GM19438 (cell line): Measurements from ENCODE around the gene DYSF.

Source experiments
- ATAC-seq: cut with Tn5 transposase; IDR thresholded peaks from one replicate; pipeline ENCODE4 v1.9.1; 2021; ENCODE audit warnings: low read depth; ENCODE audit not compliant: unreplicated experiment

The DYSF gene

DNA sequence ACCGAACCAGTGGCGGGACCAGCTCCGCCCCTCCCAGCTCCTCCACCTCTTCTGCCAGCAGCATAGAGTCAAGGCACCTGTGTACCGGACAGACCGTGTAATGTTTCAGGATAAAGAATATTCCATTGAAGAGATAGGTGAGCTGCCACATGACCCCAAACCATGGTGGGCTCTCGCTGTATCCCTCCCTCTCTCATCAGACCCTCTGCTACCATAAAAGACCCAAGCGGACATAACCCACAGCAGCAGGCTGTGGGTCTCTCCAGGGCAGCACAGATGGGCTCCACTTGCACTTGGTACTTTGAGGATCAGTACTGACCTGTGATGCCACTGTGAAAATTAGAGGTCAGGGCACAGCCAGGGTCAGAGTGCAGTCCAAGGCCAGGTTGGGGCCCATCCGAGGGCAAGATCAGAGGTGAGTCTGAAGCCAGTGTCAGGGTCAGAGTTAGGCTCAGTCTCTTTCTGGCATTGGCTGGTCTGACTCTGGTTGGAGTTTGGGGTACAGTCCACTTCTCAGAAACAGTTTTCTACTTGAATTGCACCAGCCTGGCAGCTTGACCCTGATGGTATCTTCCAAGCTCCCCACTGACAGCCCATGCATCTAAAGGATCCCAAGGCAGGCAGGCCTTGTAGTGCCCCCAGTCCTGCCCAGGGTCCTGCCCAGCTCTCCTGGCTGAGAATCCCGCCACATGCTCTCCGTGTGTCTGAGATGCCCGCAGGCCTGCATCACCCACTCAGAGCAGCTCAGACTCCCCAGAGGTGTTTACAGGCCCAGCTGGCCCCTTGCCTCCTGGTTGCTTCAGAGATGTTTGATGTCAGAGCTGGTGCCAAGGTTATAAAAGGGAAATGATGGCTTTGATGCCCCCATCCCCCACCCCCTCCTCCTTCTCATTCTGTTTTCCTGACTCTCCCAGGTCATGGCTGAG lies 212.1 kb downstream of the DYSF start:
- ATAC-seq: no peak

DNA sequence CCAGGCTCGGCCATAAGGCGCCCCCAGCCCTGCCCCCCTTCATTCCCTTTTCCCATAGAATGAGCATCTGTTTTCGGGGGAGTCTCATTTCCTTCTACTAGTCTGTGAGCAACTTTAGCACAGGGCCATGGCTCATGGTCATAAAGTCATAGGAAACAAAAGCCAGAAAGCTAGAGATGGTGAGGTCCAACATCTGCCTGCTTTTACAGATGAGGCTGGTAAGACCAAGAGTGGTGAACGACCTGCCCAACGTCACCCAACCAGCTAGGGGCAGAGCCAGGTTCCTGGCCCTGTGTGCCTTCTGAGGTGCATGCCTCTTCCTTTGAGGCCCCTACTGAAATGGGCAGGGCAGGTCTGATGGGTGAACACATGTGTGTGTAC lies 212.7 kb downstream of the DYSF start:
- ATAC-seq: no peak

DNA sequence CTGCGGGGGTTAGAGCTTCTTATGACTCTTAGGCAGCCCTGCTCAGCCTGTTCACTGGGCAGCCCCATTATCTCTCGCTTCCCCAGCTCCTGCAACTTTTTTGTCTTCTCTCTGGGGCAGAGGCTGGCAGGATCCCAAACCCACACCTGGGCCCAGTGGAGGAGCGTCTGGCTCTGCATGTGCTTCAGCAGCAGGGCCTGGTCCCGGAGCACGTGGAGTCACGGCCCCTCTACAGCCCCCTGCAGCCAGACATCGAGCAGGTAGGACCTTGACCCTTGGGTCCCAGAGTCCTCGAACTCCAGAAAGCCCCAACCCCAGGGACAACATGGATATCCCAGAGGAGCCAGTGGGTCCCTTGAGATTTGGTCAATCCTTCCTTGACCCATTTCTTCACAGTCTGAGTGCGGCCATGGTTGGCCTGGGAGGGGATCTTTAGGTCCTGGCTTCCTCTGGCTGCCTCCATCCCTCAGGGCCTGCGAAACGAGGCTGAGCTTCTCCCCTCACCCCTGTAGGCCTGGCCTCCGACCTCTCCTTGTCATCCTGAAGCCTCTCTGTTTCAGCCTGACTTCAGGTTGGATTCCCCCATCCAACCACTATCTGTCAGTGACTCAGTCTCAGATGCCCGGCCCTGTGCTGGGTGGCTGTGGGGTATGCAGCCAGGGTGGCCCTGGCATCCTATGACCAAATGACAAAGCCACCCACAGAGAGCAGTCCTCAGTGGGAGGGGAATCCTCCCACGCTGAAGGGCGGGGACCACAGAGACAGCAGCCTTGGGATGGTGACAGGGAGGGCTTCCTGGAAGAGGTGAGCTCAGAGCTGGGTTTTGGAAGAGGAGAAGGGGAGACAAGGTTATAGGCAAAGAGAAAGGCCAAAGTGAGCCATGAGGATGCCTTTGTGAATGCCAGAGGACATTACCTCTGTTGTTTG lies 214.2 kb downstream of the DYSF start:
- no peak for ATAC-seq

DNA sequence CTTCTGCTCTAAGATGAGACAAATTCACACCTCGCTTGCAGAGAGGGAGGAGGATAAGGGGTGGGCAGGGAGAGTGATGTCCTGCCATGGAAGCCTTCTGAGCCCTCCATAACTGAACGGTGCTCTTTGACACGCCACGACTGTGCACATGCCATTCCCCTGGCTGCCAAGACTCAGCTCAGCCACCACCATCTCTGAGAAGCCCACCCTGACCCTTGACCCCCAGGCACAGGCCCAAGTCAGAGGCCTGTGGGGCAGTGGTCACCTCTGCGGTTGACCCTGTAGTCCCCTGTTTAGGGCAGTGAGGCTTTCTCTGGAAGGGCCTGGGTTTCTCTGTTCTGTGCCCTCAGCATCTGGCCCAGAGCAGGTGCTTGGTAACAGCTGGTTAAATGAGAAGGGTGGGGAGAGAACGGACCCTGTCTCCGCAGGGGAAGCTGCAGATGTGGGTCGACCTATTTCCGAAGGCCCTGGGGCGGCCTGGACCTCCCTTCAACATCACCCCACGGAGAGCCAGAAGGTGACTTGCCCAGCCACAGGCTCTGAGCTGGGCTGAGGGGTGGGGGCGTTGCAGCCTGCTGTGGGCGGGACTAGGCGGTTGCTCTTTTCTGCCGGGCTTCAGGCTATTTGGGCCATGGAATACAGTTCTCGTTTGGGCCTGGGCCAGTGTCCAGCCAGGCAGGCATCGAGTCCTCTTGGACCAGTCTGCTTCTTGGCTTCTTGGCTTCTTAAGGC lies 215.1 kb downstream of the DYSF start:
- ATAC-seq: no peak

DNA sequence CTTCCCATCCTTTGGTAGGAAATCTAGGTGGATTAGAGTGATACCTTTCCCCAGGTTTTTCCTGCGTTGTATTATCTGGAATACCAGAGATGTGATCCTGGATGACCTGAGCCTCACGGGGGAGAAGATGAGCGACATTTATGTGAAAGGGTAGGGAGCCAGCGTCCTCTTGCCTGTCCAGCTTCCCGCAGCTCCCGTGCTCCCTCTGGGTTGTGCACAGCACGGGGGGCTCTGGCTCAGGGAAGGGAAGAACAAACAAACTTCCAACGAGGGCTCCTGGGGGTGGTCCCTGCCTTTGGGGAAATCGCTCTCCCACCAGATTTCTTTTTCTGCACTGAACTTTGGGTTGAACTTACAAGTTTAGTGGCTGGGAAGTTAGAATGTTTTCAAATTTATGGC lies 215.7 kb downstream of the DYSF start:
- ATAC-seq: no peak

DNA sequence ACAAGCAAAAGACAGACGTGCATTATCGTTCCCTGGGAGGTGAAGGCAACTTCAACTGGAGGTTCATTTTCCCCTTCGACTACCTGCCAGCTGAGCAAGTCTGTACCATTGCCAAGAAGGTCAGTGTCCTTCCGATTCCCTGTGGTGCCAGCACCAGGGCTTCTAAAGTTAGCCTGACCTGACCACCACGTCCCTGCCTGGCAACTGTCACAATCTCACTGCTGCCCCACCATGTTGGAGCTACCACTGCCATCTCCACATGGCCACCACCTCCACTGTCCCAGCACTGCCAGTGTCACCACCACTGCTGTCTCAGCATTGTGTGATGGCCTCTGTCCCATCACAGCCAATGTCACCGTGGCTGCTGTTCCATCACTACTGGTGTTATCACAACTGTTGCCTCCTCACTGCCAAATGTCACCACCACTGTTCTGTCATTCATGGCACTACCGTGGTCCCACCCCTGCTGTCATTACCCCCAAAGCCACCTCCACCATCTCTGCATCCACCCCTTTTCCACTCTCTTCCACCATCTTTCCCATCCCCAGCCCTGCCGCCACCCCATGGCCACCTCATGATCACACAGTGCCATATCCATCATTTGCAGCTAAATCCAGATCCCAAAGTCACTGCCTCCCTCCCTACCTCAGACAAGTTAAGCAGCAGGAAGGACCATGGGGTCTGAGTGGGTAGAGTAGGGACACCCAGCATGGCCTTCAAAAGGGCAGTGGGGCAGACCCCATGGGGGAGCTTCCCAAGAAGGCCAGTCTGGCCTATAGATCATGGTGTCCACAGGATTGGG lies 216.5 kb downstream of the DYSF start:
- no peak for ATAC-seq

DNA sequence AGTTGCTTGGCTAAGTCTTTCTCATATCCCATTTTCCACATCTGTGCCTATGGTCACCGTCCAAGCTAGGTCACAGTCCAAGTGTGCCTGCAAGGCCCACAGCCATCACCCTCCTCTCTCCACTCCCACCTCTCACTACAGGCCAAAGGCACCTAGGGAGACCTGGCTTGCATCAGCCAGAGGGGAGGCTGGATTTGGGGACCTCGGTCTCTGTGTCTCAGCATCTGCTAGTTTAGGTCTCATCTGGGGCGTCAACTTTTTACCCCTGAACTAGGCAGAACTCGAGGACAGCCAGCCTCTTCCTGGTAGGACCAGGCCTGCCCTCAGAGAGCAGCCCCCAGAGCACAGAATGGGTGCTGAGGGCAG lies 217.1 kb downstream of the DYSF start:
- no peak for ATAC-seq

DNA sequence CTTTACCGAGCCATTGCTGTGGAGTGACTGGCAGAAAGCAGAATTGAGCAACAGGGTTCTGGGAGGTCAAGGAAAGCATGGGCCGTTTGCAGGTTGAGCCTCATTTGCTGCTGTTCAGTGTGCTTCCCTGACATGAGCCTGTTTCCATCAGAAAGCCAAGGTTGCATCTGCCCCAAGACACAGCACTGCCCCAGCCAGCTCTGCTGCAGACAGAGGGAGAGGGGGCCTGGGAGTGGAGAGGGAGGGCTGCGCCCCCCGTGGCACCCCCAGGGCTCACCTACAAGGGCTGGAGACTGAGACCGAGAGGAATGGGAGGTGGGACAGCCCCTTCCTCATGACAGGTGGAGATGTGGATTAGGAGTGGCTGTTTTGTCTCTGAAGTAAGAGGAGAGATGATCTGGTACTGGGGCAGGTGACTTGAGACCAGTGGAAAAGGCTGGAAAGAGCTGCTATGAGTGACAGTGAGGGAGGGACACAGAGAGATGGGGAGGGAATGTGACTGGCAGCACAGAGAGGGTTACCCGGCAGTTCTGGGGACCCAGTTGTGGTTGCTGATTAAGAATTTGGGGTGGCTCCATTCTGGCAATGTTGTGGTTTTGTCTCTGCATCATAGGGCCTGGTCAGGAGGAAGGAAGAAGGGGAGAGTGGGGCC lies 218.0 kb downstream of the DYSF start:
- no peak for ATAC-seq

DNA sequence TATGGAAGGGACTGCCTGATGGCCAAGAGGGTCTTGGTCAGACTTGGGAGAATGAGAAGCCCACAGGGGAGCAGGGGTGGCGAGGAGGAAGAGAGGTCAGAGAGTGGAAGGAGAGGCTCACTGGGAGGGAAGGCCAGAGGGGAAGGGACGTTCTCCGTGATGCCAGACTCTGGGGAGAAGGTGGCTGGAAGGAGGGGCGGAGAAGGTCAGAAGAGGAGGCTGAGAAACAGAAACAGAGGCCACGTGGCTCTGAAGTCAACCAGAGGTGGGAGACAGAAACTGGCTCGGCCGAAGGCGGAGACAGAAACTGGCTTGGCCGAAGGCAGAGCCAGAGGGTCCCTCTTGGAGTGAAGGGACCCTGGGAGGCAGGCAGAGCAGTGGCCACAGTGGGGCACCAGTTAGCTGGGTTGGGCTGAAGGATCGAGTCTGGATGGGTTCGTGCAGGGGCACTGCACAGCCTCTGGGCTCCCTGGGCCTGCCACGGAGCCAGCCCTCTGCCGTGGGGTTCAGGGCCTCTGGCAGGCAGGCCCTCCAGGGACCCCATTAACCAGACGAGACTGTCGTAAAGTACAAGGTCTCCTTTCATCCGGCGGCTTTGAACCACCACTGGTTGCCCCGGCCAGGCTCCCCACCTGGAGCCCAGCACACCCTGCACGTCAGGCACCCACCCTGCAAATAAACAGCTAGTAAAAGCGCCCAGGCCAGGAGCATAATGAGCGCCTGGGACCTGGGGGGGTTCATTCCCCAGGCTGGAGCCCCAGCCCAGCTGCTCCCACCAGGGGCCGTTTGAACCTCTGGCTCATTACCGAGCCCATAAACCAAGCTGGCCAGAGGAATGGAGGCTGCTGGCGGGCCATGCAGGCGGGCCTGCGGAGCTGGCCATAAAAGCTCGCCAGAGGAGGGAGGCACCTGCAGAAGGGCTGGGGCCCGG lies 218.8 kb downstream of the DYSF start:
- ATAC-seq: no peak

DNA sequence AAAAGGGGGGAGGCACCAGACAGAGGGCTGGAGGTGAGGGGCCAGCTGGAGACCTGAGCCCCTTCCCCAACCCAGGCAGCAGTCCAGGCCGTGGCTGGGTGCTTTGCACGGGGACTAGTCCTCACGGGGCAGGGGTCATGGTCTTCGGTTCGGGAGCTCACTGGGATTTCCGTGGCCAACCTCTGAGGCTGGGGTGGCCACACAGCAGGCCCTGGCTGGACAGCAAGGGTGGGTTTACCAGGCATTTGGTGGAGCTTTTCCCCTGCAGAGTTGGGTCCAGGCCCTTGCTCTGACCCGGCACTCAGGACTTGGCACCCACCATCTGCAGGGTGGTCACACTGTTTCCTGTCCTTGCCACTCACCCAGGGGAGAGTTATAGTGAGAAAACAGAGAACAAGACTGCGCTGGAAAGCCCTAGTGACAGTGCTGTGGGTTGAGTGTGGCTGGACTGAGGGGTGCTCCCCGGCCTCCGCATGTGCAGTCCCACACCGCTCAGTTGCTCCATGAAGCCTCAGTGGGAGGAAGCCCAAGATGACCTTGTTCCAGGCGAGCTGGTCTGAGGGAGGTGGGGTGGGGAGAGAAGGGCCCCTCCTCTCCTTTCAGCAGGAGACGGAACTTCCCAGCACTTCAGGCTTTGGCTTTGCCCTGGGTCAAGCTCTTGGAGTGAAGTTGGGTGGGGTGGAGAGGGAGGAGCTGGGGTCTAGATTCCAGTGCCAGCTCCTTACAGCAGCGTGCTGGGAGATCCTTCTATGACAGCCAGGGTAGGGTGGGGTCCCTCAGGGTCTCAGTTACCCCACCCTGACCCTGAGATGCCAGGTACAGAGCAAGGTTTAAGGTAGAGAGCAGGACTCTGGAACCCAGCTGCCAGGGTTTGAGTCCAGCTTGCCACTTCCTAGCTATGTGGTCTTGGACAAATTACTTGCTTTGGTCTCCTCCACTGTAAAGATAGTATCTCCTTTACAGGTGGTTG lies 219.8 kb downstream of the DYSF start:
- no peak for ATAC-seq

DNA sequence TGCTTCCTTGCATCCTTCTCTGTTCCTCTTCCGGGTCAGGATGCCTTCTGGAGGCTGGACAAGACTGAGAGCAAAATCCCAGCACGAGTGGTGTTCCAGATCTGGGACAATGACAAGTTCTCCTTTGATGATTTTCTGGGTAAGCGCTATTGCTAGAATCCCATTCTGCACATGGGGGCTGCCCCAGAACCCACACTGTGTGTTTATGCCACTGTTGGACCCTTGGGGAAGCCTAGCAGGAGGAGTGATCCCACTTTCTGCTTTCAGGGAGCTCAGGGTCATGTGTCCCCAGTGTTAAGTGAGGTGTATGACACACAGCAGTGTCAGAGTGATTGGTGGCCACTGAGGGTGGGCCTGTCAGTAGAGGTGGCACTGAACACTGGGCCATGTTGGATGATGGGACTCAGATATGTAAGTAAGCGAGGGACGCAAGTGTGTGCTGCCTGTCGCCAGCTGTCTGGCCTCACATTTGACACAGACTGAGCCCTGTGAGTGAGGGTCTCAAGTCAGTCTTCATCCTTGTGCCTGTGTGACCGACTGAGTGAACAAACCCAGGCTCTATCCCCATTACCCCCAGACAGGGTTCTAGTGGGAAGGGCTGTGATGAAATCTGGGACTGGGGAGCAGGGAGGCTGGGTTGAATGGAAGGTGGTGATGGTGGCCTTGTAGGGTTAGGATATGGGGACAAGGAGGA lies 220.9 kb downstream of the DYSF start:
- no peak for ATAC-seq

DNA sequence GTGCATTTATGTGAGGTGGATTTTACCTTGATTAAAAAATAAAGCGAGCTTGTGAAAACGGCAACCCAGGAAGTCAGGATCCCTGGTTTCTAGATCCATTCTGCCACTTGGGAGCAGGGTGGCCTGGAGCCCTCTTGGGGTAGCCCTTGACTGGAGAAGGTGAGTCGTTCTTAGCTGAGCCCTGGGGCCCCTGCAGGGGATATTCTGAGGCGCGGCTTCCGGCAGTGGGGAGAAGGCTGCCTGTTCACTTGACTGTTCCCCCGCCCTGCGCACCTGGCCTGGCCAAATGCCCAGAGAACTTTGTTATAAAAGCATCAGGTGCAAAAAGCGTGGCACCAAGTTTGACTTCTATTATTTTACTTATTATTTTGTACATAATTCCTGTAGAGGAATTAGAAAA lies 221.9 kb downstream of the DYSF start:
- ATAC-seq: no peak

DNA sequence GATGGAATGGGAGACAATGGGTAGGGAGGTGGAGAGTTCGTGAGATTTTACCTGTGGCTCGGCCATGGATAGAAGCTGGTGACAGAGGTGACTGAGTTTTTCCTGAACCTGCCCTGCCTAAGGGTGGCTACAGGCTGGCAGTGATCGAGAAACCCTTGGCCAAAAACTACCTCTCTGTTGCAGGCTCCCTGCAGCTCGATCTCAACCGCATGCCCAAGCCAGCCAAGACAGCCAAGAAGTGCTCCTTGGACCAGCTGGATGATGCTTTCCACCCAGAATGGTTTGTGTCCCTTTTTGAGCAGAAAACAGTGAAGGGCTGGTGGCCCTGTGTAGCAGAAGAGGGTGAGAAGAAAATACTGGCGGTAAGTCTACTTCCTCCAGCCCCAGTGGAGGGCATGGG lies 225.5 kb downstream of the DYSF start:
- ATAC-seq: no peak

DNA sequence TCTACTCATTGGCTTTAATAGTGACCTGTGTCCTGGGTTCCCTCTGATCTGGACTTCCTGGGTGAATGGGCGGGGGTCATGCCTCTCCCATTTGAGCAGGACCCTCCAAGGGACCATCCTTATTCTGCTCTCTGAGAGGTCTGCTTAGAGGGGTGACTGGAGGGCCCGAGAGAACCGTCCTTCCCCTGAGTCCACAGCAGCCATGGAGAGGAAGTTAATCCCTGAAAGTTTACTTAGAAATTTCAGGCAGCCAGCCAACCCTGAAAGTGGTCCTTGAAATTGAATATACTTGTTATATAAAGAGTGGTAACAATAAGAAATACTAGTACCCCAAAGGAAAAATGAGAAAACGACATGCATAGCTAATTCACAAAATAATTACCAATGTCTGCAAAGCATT lies 226.1 kb downstream of the DYSF start:
- ATAC-seq: no peak

DNA sequence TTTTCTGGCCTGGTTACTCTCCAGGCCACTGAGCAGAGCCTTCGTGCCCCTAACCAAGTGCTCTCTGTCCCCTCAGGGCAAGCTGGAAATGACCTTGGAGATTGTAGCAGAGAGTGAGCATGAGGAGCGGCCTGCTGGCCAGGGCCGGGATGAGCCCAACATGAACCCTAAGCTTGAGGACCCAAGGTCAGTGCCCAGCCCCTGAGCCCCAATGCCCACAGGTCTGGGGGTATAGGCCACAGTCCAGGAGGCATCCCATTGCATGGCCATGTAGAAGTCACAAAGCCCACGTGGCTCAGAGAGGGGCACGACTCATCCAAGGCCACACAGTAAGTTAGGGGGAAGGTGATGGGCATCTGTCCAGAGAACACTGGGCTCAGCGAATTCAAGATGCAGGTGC lies 227.6 kb downstream of the DYSF start:
- no peak for ATAC-seq

DNA sequence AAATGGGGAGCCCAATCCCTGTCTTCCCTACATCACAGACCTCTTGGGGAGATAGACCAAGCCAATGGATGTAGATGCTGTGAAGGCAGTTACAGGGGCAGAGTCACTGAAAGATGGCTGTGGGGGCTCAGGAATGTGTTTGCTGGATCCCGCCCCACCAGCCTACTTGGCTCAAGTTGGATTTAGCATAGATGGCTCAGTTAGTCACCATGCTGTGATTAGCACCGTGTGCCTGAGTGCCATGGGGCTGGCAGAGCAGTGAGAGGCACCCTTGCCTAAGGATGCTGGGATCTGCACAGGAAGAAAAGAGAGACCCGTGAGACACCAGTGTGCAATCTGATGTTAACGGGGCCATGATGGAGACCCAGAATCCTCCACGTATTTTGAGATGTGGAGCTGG lies 228.3 kb downstream of the DYSF start:
- no peak for ATAC-seq

DNA sequence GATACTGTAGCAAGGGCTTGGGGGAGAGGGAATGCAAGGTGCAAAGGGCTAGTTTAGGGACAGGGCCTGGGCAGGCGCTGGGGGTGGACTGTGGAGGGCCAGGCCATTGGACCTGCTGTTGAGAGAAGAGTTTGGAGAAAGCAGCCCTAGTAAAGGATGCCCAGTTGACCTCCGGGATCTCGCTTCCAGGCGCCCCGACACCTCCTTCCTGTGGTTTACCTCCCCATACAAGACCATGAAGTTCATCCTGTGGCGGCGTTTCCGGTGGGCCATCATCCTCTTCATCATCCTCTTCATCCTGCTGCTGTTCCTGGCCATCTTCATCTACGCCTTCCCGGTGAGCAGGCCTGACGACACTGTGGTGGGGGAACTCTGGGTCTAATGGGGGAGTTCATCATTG lies 229.0 kb downstream of the DYSF start:
- ATAC-seq: no peak
